GM23338 (cell line): Measurements from ENCODE around the gene OLIG1. TPM values are rescaled to one million over a fixed set of nuclear protein-coding genes. Genes with fewer than 3 reads are reported as not detected.

Source experiments
- ATAC-seq: fragments of 200-7000 bp; cut with Tn5 transposase; 3 replicates; pipeline ENCODE4 v1.9.1; 2020
- DNase-seq: peaks from one replicate; pipeline ENCODE4 v3.0.0-alpha.2; 2015; ENCODE audit warnings: low spot score
- H2AFZ ChIP-seq: fragments of 200-600 bp; sonication (generic); 2 replicates; pipeline ENCODE4 v1.8.0; 2016; ENCODE audit warnings: antibody characterized with exemption, mild to moderate bottlenecking, moderate library complexity
- H3F3A ChIP-seq: fragments of 200-600 bp; sonication (generic); replicated peaks from 2 replicates; pipeline ENCODE4 v1.8.0; 2017; ENCODE audit warnings: antibody characterized with exemption, mixed run types, low read depth
- H3K27ac ChIP-seq: fragments of 200-600 bp; sonication (generic); 2 replicates; pipeline ENCODE4 v1.6.1; 2016; ENCODE audit warnings: low read depth
- H3K27me3 ChIP-seq: fragments of 200-600 bp; sonication (generic); 2 replicates; pipeline ENCODE4 v1.8.0; 2016; ENCODE audit warnings: mild to moderate bottlenecking, mixed run types, moderate library complexity; ENCODE audit not compliant: insufficient read depth
- H3K36me3 ChIP-seq: fragments of 200-600 bp; sonication (generic); 2 replicates; pipeline ENCODE4 v1.8.0; 2016; ENCODE audit warnings: mild to moderate bottlenecking; ENCODE audit not compliant: insufficient read depth
- H3K4me1 ChIP-seq: fragments of 200-600 bp; sonication (generic); 2 replicates; pipeline ENCODE4 v1.8.0; 2016; ENCODE audit warnings: mild to moderate bottlenecking, moderate library complexity; ENCODE audit not compliant: insufficient read depth
- H3K4me2 ChIP-seq: fragments of 200-600 bp; sonication (generic); 2 replicates; pipeline ENCODE4 v1.7.1; 2017; ENCODE audit warnings: mixed run types
- H3K4me3 ChIP-seq: fragments of 200-600 bp; sonication (generic); 2 replicates; pipeline ENCODE4 v1.6.1; 2016; ENCODE audit warnings: mixed run types
- H3K79me2 ChIP-seq: fragments of 200-600 bp; sonication (generic); replicated peaks from 2 replicates; pipeline ENCODE4 v1.8.0; 2017; ENCODE audit warnings: mild to moderate bottlenecking; ENCODE audit not compliant: insufficient read depth
- H3K9me2 ChIP-seq: fragments of 200-600 bp; sonication (generic); 2 replicates; pipeline ENCODE4 v1.8.0; 2017; ENCODE audit not compliant: insufficient read depth
- H4K20me1 ChIP-seq: fragments of 200-600 bp; sonication (generic); replicated peaks from 2 replicates; pipeline ENCODE4 v1.8.0; 2017; ENCODE audit warnings: mild to moderate bottlenecking; ENCODE audit not compliant: insufficient read depth
- H3K27ac Mint-ChIP-seq: 2 replicates; pipeline ENCODE4 v1.8.0; 2020; ENCODE audit warnings: inconsistent platforms, mild to moderate bottlenecking, moderate library complexity, mixed read lengths
- H3K27me3 Mint-ChIP-seq: 3 replicates; pipeline ENCODE4 v1.8.0; 2022; ENCODE audit warnings: low read depth, mild to moderate bottlenecking, moderate library complexity, mixed read lengths, inconsistent platforms; ENCODE audit not compliant: insufficient read depth, poor library complexity
- H3K36me3 Mint-ChIP-seq: 3 replicates; pipeline ENCODE4 v1.8.0; 2021; ENCODE audit warnings: low read depth, mild to moderate bottlenecking, inconsistent platforms, moderate library complexity, mixed read lengths
- H3K4me1 Mint-ChIP-seq: 3 replicates; pipeline ENCODE4 v1.8.0; 2020; ENCODE audit warnings: mild to moderate bottlenecking, inconsistent platforms, mixed read lengths
- H3K4me3 Mint-ChIP-seq: 3 replicates; pipeline ENCODE4 v1.8.0; 2021; ENCODE audit warnings: moderate library complexity, mild to moderate bottlenecking, inconsistent platforms, mixed read lengths
- H3K9me3 Mint-ChIP-seq: 3 replicates; pipeline ENCODE4 v1.8.0; 2020; ENCODE audit warnings: moderate library complexity, mild to moderate bottlenecking, inconsistent platforms, mixed read lengths
- EZH2 ChIP-seq: fragments of 200-600 bp; sonication (generic); IDR thresholded peaks from one replicate; pipeline ENCODE4 v1.8.0; 2017; ENCODE audit warnings: antibody characterized with exemption, mild to moderate bottlenecking, low read depth; ENCODE audit not compliant: unreplicated experiment
- EZH2phosphoT487 ChIP-seq: fragments of 200-600 bp; sonication (generic); IDR thresholded peaks from one replicate; pipeline ENCODE4 v1.8.1; 2018; ENCODE audit warnings: antibody characterized with exemption; ENCODE audit not compliant: unreplicated experiment
- NANOG ChIP-seq: IDR thresholded peaks from 2 replicates; pipeline ENCODE4 v1.6.1; 2016; ENCODE audit warnings: antibody characterized with exemption, borderline replicate concordance
- POLR2AphosphoS5 ChIP-seq: IDR thresholded peaks from 2 replicates; pipeline ENCODE4 v1.6.1; 2016; ENCODE audit warnings: antibody characterized with exemption, low read depth
- polyA plus RNA-seq: library from polyadenylated mRNA; unstranded; fragments of >200 nt; fragmentation: Nextera tagmentation; extraction: Ambion mirVana; gene quantifications from 2 replicates; pipeline ENCODE4 v1.2.1, GENCODE V29; 2016
- total RNA-seq: library from RNA; depleted of rRNA; stranded (reverse); fragments of >200 nt; shearing (Covaris generic); gene quantifications from 2 replicates; pipeline ENCODE4 v1.2.3, GENCODE V29; 2014
- TF ChIP-seq, protein P1 (sequence below): IDR thresholded peaks from one replicate; pipeline ENCODE4 v1.6.1; 2018; ENCODE audit warnings: antibody characterized with exemption; ENCODE audit not compliant: unreplicated experiment
- TF ChIP-seq, protein P2 (sequence below), 2 experiments: fragments of 200-600 bp in 1 of 2; sonication (generic) in 1 of 2; conservative IDR thresholded peaks; 2 replicates each; pipeline versions ENCODE4 v1.5.1 to v1.6.1; 2016 to 2017; ENCODE audit warnings: antibody characterized with exemption in 2 of 2, low read depth in 2 of 2, mild to moderate bottlenecking in 2 of 2, moderate library complexity in 1 of 2

The OLIG1 gene
- total and polyA plus RNA-seq, 2 experiments from 2014 or later, result 0.14 to 0.81 TPM

DNA sequence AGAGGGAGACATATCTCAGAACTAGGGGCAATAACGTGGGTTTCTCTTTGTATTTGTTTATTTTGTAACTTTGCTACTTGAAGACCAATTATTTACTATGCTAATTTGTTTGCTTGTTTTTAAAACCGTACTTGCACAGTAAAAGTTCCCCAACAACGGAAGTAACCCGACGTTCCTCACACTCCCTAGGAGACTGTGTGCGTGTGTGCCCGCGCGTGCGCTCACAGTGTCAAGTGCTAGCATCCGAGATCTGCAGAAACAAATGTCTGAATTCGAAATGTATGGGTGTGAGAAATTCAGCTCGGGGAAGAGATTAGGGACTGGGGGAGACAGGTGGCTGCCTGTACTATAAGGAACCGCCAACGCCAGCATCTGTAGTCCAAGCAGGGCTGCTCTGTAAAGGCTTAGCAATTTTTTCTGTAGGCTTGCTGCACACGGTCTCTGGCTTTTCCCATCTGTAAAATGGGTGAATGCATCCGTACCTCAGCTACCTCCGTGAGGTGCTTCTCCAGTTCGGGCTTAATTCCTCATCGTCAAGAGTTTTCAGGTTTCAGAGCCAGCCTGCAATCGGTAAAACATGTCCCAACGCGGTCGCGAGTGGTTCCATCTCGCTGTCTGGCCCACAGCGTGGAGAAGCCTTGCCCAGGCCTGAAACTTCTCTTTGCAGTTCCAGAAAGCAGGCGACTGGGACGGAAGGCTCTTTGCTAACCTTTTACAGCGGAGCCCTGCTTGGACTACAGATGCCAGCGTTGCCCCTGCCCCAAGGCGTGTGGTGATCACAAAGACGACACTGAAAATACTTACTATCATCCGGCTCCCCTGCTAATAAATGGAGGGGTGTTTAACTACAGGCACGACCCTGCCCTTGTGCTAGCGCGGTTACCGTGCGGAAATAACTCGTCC is 45.5 kb upstream of the OLIG1 start:
- peaks cover 32% of the 10 kb centered on the region for H3K4me1 Mint-ChIP-seq
- H3K4me1 ChIP-seq, result peaks cover 52% of the 10 kb centered on the region
- TF ChIP-seq EZH2, result peak; percentile 75
- TF ChIP-seq POLR2AphosphoS5, result no peak
- peaks cover 90% of the 10 kb centered on the region for H3K27me3 Mint-ChIP-seq
- peak overlapping the region; percentile 64 for H3K4me3 ChIP-seq
- H3K36me3 Mint-ChIP-seq, result no peaks in the 10 kb centered on the region; the same call in 1 of the 3 replicates
- H3K4me2 ChIP-seq, result peak overlapping the region; percentile 88
- no peak overlapping the region for H3K27ac ChIP-seq
- peaks cover 3% of the 10 kb centered on the region; the same call in 2 of the 3 replicates for H3K9me3 Mint-ChIP-seq
- no peaks in the 10 kb centered on the region for H3K36me3 ChIP-seq
- H3K4me3 Mint-ChIP-seq, result peak overlapping the region; percentile 80
- peak overlapping the region; percentile 100 for H2AFZ ChIP-seq
- no peaks in the 10 kb centered on the region for H3K79me2 ChIP-seq
- peaks cover 13% of the 10 kb centered on the region for H4K20me1 ChIP-seq
- H3F3A ChIP-seq, result 0 out of 2 replicates have a peak, but pooled peaks cover 5% of the 10 kb centered on the region
- peak; percentile 45 for DNase-seq
- peaks cover 98% of the 10 kb centered on the region for H3K27me3 ChIP-seq
- no peaks in the 10 kb centered on the region for H3K9me2 ChIP-seq
- ATAC-seq, result no peak
- H3K27ac Mint-ChIP-seq, result peak overlapping the region; percentile 65; the same call in 1 of the 2 replicates

DNA sequence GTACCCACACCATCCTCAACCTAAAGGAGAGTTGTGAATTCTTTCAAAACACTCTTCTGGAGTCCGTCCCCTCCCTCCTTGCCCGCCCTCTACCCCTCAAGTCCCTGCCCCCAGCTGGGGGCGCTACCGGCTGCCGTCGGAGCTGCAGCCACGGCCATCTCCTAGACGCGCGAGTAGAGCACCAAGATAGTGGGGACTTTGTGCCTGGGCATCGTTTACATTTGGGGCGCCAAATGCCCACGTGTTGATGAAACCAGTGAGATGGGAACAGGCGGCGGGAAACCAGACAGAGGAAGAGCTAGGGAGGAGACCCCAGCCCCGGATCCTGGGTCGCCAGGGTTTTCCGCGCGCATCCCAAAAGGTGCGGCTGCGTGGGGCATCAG is 44.8 kb upstream of the OLIG1 start:
- Histone ChIP-seq H3K79me2 (no peaks in the 10 kb centered on the region), H3K4me3 (peak overlapping the region; percentile 64), H3F3A (0 out of 2 replicates have a peak, but pooled peaks cover 5% of the 10 kb centered on the region), H3K27ac (no peak overlapping the region), H3K27me3 (peaks cover 98% of the 10 kb centered on the region), H4K20me1 (peaks cover 13% of the 10 kb centered on the region), H3K4me2 (peak overlapping the region; percentile 88), H3K4me1 (peaks cover 56% of the 10 kb centered on the region), H3K36me3 (no peaks in the 10 kb centered on the region), H3K9me2 (no peaks in the 10 kb centered on the region), H2AFZ (peak overlapping the region; percentile 100)
- H3K9me3 Mint-ChIP-seq, result peaks cover 3% of the 10 kb centered on the region; the same call in 2 of the 3 replicates
- H3K36me3 Mint-ChIP-seq, result no peaks in the 10 kb centered on the region; the same call in 1 of the 3 replicates
- ATAC-seq (peak; percentile 25), DNase-seq (peak; percentile 82)
- peak overlapping the region; percentile 65; the same call in 1 of the 2 replicates for H3K27ac Mint-ChIP-seq
- peak overlapping the region; percentile 80 for H3K4me3 Mint-ChIP-seq
- TF ChIP-seq EZH2phosphoT487 (no peak), NANOG (no peak)
- TF ChIP-seq, protein P1, sequence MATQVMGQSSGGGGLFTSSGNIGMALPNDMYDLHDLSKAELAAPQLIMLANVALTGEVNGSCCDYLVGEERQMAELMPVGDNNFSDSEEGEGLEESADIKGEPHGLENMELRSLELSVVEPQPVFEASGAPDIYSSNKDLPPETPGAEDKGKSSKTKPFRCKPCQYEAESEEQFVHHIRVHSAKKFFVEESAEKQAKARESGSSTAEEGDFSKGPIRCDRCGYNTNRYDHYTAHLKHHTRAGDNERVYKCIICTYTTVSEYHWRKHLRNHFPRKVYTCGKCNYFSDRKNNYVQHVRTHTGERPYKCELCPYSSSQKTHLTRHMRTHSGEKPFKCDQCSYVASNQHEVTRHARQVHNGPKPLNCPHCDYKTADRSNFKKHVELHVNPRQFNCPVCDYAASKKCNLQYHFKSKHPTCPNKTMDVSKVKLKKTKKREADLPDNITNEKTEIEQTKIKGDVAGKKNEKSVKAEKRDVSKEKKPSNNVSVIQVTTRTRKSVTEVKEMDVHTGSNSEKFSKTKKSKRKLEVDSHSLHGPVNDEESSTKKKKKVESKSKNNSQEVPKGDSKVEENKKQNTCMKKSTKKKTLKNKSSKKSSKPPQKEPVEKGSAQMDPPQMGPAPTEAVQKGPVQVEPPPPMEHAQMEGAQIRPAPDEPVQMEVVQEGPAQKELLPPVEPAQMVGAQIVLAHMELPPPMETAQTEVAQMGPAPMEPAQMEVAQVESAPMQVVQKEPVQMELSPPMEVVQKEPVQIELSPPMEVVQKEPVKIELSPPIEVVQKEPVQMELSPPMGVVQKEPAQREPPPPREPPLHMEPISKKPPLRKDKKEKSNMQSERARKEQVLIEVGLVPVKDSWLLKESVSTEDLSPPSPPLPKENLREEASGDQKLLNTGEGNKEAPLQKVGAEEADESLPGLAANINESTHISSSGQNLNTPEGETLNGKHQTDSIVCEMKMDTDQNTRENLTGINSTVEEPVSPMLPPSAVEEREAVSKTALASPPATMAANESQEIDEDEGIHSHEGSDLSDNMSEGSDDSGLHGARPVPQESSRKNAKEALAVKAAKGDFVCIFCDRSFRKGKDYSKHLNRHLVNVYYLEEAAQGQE, result no peak
- TF ChIP-seq, protein P2, sequence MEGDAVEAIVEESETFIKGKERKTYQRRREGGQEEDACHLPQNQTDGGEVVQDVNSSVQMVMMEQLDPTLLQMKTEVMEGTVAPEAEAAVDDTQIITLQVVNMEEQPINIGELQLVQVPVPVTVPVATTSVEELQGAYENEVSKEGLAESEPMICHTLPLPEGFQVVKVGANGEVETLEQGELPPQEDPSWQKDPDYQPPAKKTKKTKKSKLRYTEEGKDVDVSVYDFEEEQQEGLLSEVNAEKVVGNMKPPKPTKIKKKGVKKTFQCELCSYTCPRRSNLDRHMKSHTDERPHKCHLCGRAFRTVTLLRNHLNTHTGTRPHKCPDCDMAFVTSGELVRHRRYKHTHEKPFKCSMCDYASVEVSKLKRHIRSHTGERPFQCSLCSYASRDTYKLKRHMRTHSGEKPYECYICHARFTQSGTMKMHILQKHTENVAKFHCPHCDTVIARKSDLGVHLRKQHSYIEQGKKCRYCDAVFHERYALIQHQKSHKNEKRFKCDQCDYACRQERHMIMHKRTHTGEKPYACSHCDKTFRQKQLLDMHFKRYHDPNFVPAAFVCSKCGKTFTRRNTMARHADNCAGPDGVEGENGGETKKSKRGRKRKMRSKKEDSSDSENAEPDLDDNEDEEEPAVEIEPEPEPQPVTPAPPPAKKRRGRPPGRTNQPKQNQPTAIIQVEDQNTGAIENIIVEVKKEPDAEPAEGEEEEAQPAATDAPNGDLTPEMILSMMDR (conservative IDR thresholded peaks at IDR 0.05; ENCODE audit: low read depth in 2 of 2), result peak; percentile 76 to 78
- H3K27me3 Mint-ChIP-seq, result peaks cover 93% of the 10 kb centered on the region
- peaks cover 37% of the 10 kb centered on the region for H3K4me1 Mint-ChIP-seq
